T-helper 17 cell (primary cell): ENCODE data around the gene HAP1. TPM values are rescaled to one million over a fixed set of nuclear protein-coding genes. Genes with fewer than 3 reads are reported as not detected.
"Not testable (repeated sequence)": the region's sequence is repeated elsewhere in the genome, so short reads cannot be mapped to it uniquely, and the experiment has no call there.

Experiments used
- ATAC-seq: fragments of 150-1000 bp; cut with Tn5 transposase; 2 replicates; pipeline ENCODE4 v1.10.0; 2021; ENCODE audit warnings: mild to moderate bottlenecking, moderate library complexity
- DNase-seq, 3 donors: peaks; one replicate each; pipeline versions ENCODE4 v3.0.0 to v3.0.0-alpha.2; 2020 to 2021
- H3K9me3 ChIP-seq: one replicate; pipeline ENCODE4 v1.7.0; 2013; ENCODE audit warnings: low read length, mild to moderate bottlenecking; ENCODE audit not compliant: control insufficient read depth, poor library complexity, severe bottlenecking
- H3K27ac Mint-ChIP-seq: one replicate; pipeline ENCODE4 v1.8.0; 2022; ENCODE audit warnings: mild to moderate bottlenecking, moderate library complexity, mixed read lengths
- H3K27me3 Mint-ChIP-seq: one replicate; pipeline ENCODE4 v1.8.0; 2022; ENCODE audit warnings: mixed read lengths
- H3K36me3 Mint-ChIP-seq: one replicate; pipeline ENCODE4 v1.8.0; 2022; ENCODE audit warnings: low read depth, mixed read lengths
- H3K4me1 Mint-ChIP-seq: one replicate; pipeline ENCODE4 v1.8.0; 2022; ENCODE audit warnings: mild to moderate bottlenecking, mixed read lengths
- H3K4me3 Mint-ChIP-seq: one replicate; pipeline ENCODE4 v1.8.0; 2022; ENCODE audit warnings: mild to moderate bottlenecking, moderate library complexity, mixed read lengths
- total RNA-seq, 4 donors: library from RNA in 2 of 4; stranded (reverse) in 2 of 4; gene quantifications; one replicate each; pipeline ENCODE4 v1.2.3 and lab custom pipeline; 2022 to 2026

HAP1 gene
- total RNA-seq, 2 donors from 2014 or later = 0.15 to 1.3 TPM

GRCh38 chr17:41678411-41678906 lies 56.0 kb downstream of the HAP1 start:
- H3K27me3 Mint-ChIP-seq = no peaks in the 10 kb centered on the region
- H3K36me3 Mint-ChIP-seq = no peaks in the 10 kb centered on the region
- H3K4me1 Mint-ChIP-seq = peaks cover 31% of the 10 kb centered on the region
- no peaks in the 10 kb centered on the region for H3K9me3 ChIP-seq
- H3K4me3 Mint-ChIP-seq = peak overlapping the region; percentile 90
- DNase-seq = no peak
- H3K27ac Mint-ChIP-seq = peak overlapping the region; percentile 99
- peak; percentile 11 for ATAC-seq

- Mint-ChIP-seq H3K4me1 (peaks cover 35% of the 10 kb centered on the region), H3K4me3 (no peak overlapping the region), H3K36me3 (no peaks in the 10 kb centered on the region), H3K27me3 (no peaks in the 10 kb centered on the region), H3K27ac (no peak overlapping the region)
- H3K9me3 ChIP-seq = no peaks in the 10 kb centered on the region
- DNase-seq (no peak), ATAC-seq (no peak)
These were observed 58.4 kb downstream of the HAP1 start for GRCh38 chr17:41676058-41676419.

GRCh38 chr17:41675157-41676057 lies 59.0 kb downstream of the HAP1 start:
- H3K27ac Mint-ChIP-seq, H3K9me3 ChIP-seq, H3K36me3 Mint-ChIP-seq, H3K4me3 Mint-ChIP-seq, H3K27me3 Mint-ChIP-seq, ATAC-seq, DNase-seq: not testable (repeated sequence)
- H3K4me1 Mint-ChIP-seq = peaks cover 35% of the 10 kb centered on the region

Other genes starting within 250 kb of the HAP1 start
- not detected for gene KRT36, start 244.7 kb downstream of the HAP1 start, total RNA-seq
- not detected for gene KRT13, start 229.0 kb downstream of the HAP1 start, total RNA-seq
- gene KRT15, start 215.8 kb downstream of the HAP1 start, total RNA-seq = not detected
- gene KRT19, start 206.3 kb downstream of the HAP1 start, total RNA-seq = not detected
- not detected for gene KRT9, start 162.6 kb downstream of the HAP1 start, total RNA-seq
- not detected for gene KRT14, start 147.7 kb downstream of the HAP1 start, total RNA-seq
- gene KRT16, start 121.9 kb downstream of the HAP1 start, total RNA-seq = not detected
- not detected for gene KRT17, start 110.1 kb downstream of the HAP1 start, total RNA-seq
- gene EIF1, start 45.8 kb downstream of the HAP1 start, total RNA-seq = 1,000 to 10,000 TPM; 2,426 to 2,697 TPM
- gene GAST, start 22.3 kb downstream of the HAP1 start, total RNA-seq = not detected
- 1 to 10 TPM in 1 of 2 donors, under 1 TPM in 1; 0.63 to 1.4 TPM for gene JUP, start 52.1 kb upstream of the HAP1 start, total RNA-seq
- gene P3H4, start 77.3 kb upstream of the HAP1 start, total RNA-seq = 1 to 10 TPM; 1.7 to 2.0 TPM
- gene FKBP10, start 78.4 kb upstream of the HAP1 start, total RNA-seq = not detected
- gene NT5C3B, start 101.6 kb upstream of the HAP1 start, total RNA-seq = 10 to 100 TPM; 23.1 to 28.9 TPM
- gene KLHL10, start 103.2 kb upstream of the HAP1 start, total RNA-seq = not detected
- gene KLHL11, start 130.8 kb upstream of the HAP1 start, total RNA-seq = 10 to 100 TPM; 17.7 to 31.6 TPM
- gene ACLY, start 184.3 kb upstream of the HAP1 start, total RNA-seq = 10 to 100 TPM; 65.5 to 73.4 TPM
- 1 to 10 TPM; 3.7 to 4.3 TPM for gene ODAD4, start 196.0 kb upstream of the HAP1 start, total RNA-seq
- gene CNP, start 232.2 kb upstream of the HAP1 start, total RNA-seq = 10 to 100 TPM; 21.0 to 23.4 TPM